H1 (cell line): ENCODE results near the gene PLCL1. TPM values are rescaled to one million over a fixed set of nuclear protein-coding genes. Genes with fewer than 3 reads are reported as not detected.

Source experiments
- CTCF ChIA-PET: fragments of 300-600 bp; sonication (Branson Sonifier 250); formaldehyde crosslinking; loops from one replicate; lab custom pipeline; 2021; ENCODE audit not compliant: partially characterized antibody; lab: Charles Lee
- POLR2A ChIA-PET: fragments of 300-600 bp; sonication (Branson Sonifier 250); formaldehyde crosslinking; loops from one replicate; lab custom pipeline; 2021; ENCODE audit warnings: inconsistent platforms; ENCODE audit not compliant: partially characterized antibody; lab: Charles Lee
- DNase-seq, 2 experiments: peaks; one replicate each; pipeline versions ENCODE4 v3.0.0 to v3.0.0-alpha.2; 2010 to 2022; ENCODE audit warnings: low spot score in 2 of 2, low read depth in 1 of 2, mixed read lengths in 1 of 2
- FAIRE-seq: peaks from 2 replicates; lab custom pipeline; 2011; peaks lifted over from hg19 to GRCh38; lab: Jason Lieb, UNC
- H2AFZ ChIP-seq: 2 replicates; pipeline ENCODE4 v1.8.1; 2012; ENCODE audit warnings: low read length, inconsistent platforms
- H2AK5ac ChIP-seq: 2 replicates; pipeline ENCODE4 v1.6.1; 2013; ENCODE audit warnings: low read depth, low read length
- H2BK120ac ChIP-seq: replicated peaks from 2 replicates; pipeline ENCODE3; 2013; ENCODE audit warnings: low read depth, low read length, inconsistent platforms
- H2BK12ac ChIP-seq: 2 replicates; pipeline ENCODE4 v1.6.1; 2013; ENCODE audit warnings: low read depth, low read length
- H2BK15ac ChIP-seq: 2 replicates; pipeline ENCODE4 v1.6.1; 2013; ENCODE audit warnings: low read length
- H2BK20ac ChIP-seq: 2 replicates; pipeline ENCODE4 v1.6.1; 2013; ENCODE audit warnings: low read length
- H2BK5ac ChIP-seq: 2 replicates; pipeline ENCODE4 v1.6.1; 2013; ENCODE audit warnings: low read depth, low read length
- H3K14ac ChIP-seq: 2 replicates; pipeline ENCODE4 v1.6.1; 2013; ENCODE audit warnings: inconsistent platforms; ENCODE audit not compliant: insufficient read length
- H3K18ac ChIP-seq: 2 replicates; pipeline ENCODE4 v1.6.1; 2013; ENCODE audit warnings: low read length; ENCODE audit errors: extremely low read depth
- H3K23ac ChIP-seq: 2 replicates; pipeline ENCODE4 v1.6.1; 2013; ENCODE audit warnings: inconsistent platforms; ENCODE audit not compliant: insufficient read length
- H3K23me2 ChIP-seq: 2 replicates; pipeline ENCODE4 v1.6.1; 2013; ENCODE audit warnings: low read depth, low read length
- H3K27ac ChIP-seq: 2 replicates; pipeline ENCODE4 v1.6.1; 2011; ENCODE audit warnings: low read depth, low read length, inconsistent platforms
- H3K27me3 ChIP-seq, 4 experiments: replicated peaks in 1 of 4; 1 replicate in 1 of 4; 2 replicates in 3 of 4; pipeline versions ENCODE4 v1.6.1 to v1.8.1; 2011 to 2013; ENCODE audit warnings: low read length in 3 of 4, mild to moderate bottlenecking in 3 of 4, inconsistent platforms in 2 of 4, mixed read lengths in 2 of 4, moderate library complexity in 1 of 4; ENCODE audit not compliant: control insufficient read depth in 3 of 4, insufficient read depth in 3 of 4; ENCODE audit errors: extremely low read depth in 1 of 4
- H3K36me3 ChIP-seq, 4 experiments: 2 replicates each; pipeline versions ENCODE4 v1.6.1 to v1.8.1; 2011 to 2013; ENCODE audit warnings: mild to moderate bottlenecking in 4 of 4, low read length in 3 of 4, moderate library complexity in 2 of 4, control low read depth in 1 of 4, inconsistent platforms in 1 of 4; ENCODE audit not compliant: insufficient read depth in 4 of 4, control insufficient read depth in 2 of 4
- H3K4ac ChIP-seq: replicated peaks from 2 replicates; pipeline ENCODE3; 2013; ENCODE audit warnings: low read length, low read depth, mixed read lengths, inconsistent platforms; ENCODE audit not compliant: insufficient read length
- H3K4me1 ChIP-seq, 4 experiments: replicated peaks in 1 of 4; 1 replicate in 1 of 4; 2 replicates in 3 of 4; pipeline versions ENCODE4 v1.6.1 to v1.8.1; 2011 to 2013; ENCODE audit warnings: low read length in 3 of 4, inconsistent platforms in 2 of 4, mixed read lengths in 1 of 4; ENCODE audit not compliant: insufficient read depth in 4 of 4, control insufficient read depth in 3 of 4
- H3K4me2 ChIP-seq, 2 experiments: 2 replicates each; pipeline versions ENCODE4 v1.6.1 to v1.8.1; 2011 to 2013; ENCODE audit warnings: low read depth in 2 of 2, low read length in 2 of 2, control low read depth in 1 of 2, inconsistent platforms in 1 of 2, mild to moderate bottlenecking in 1 of 2; ENCODE audit not compliant: insufficient read depth in 1 of 2
- H3K4me3 ChIP-seq, 4 experiments: fragments of 200-600, 300-600 bp in 1 of 4; sonication (generic), shearing (Covaris generic), sonication (Bioruptor Twin) in 1 of 4; 2 replicates each; pipeline versions ENCODE4 v1.5.1 to v1.8.1; 2011 to 2016; ENCODE audit warnings: low read length in 4 of 4, low read depth in 3 of 4, control low read depth in 2 of 4, inconsistent platforms in 2 of 4, mild to moderate bottlenecking in 2 of 4, mixed read lengths in 1 of 4, moderate library complexity in 1 of 4; ENCODE audit not compliant: insufficient read depth in 2 of 4; ENCODE audit errors: extremely low read depth in 1 of 4
- H3K56ac ChIP-seq: replicated peaks from 2 replicates; pipeline ENCODE3; 2013; ENCODE audit warnings: low read depth, mild to moderate bottlenecking, mixed read lengths, low read length, inconsistent platforms; ENCODE audit not compliant: insufficient read length
- H3K79me1 ChIP-seq: 2 replicates; pipeline ENCODE4 v1.6.1; 2013; ENCODE audit warnings: low read depth, low read length, control low read depth
- H3K79me2 ChIP-seq, 2 experiments: 2 replicates each; pipeline versions ENCODE4 v1.6.1 to v1.8.1; 2012 to 2013; ENCODE audit warnings: low read length in 2 of 2, mild to moderate bottlenecking in 2 of 2, inconsistent platforms in 1 of 2; ENCODE audit not compliant: insufficient read depth in 2 of 2, control insufficient read depth in 1 of 2
- H3K9ac ChIP-seq, 4 experiments: replicated peaks in 1 of 4; 1 replicate in 1 of 4; 2 replicates in 3 of 4; pipeline versions ENCODE4 v1.6.1 to v1.8.1; 2011 to 2013; ENCODE audit warnings: low read depth in 3 of 4, low read length in 3 of 4, control low read depth in 2 of 4, mild to moderate bottlenecking in 2 of 4, moderate library complexity in 2 of 4, inconsistent platforms in 1 of 4; ENCODE audit errors: extremely low read depth in 1 of 4
- H3K9me3 ChIP-seq, 2 experiments: 2 replicates each; pipeline versions ENCODE4 v1.6.1 to v1.8.1; 2012 to 2013; ENCODE audit warnings: mild to moderate bottlenecking in 2 of 2, moderate library complexity in 2 of 2, control low read depth in 1 of 2, inconsistent platforms in 1 of 2, low read depth in 1 of 2, low read length in 1 of 2, mixed read lengths in 1 of 2; ENCODE audit not compliant: insufficient read depth in 2 of 2
- H4K20me1 ChIP-seq, 2 experiments: replicated peaks in 1 of 2; 2 replicates each; pipeline versions ENCODE3 to v1.8.1; 2011 to 2013; ENCODE audit warnings: inconsistent platforms in 2 of 2, low read length in 2 of 2, mild to moderate bottlenecking in 1 of 2; ENCODE audit not compliant: insufficient read depth in 2 of 2, control insufficient read depth in 1 of 2
- H4K5ac ChIP-seq: 2 replicates; pipeline ENCODE4 v1.6.1; 2013; ENCODE audit warnings: low read length, low read depth, mixed read lengths, inconsistent platforms; ENCODE audit not compliant: insufficient read length
- H4K8ac ChIP-seq: 2 replicates; pipeline ENCODE4 v1.8.0; 2013; ENCODE audit warnings: mild to moderate bottlenecking, moderate library complexity, low read length, inconsistent platforms; ENCODE audit not compliant: insufficient read depth; ENCODE audit errors: extremely low read depth
- H4K91ac ChIP-seq: replicated peaks from 2 replicates; pipeline ENCODE3; 2013; ENCODE audit warnings: low read length, mixed read lengths, inconsistent platforms; ENCODE audit not compliant: insufficient read length
- CBX5 ChIP-seq: fragments of 300-800, 300-1000 bp; sonication (generic); IDR thresholded peaks from 2 replicates; pipeline ENCODE4 v1.7.1; 2016; ENCODE audit warnings: antibody characterized with exemption, low read length, low read depth
- CHD1 ChIP-seq: IDR thresholded peaks from 2 replicates; pipeline ENCODE4 v1.6.1; 2012; ENCODE audit warnings: low read depth, low read length, improper control_type of control experiment
- EGR1 ChIP-seq: IDR thresholded peaks from 2 replicates; pipeline ENCODE4 v1.6.1; 2011; ENCODE audit warnings: low read depth, low read length, borderline replicate concordance
- EP300 ChIP-seq, 2 experiments: IDR thresholded peaks; 1 replicate in 1 of 2; 2 replicates in 1 of 2; pipeline ENCODE4 v1.6.1; 2011 to 2012; ENCODE audit warnings: low read depth in 2 of 2, low read length in 2 of 2, mild to moderate bottlenecking in 2 of 2, borderline replicate concordance in 1 of 2, inconsistent platforms in 1 of 2, moderate library complexity in 1 of 2
- EZH2 ChIP-seq: fragments of 200-600 bp; sonication (generic); IDR thresholded peaks from 2 replicates; pipeline ENCODE4 v1.7.1; 2012; ENCODE audit warnings: low read depth, mild to moderate bottlenecking, moderate library complexity, low read length, inconsistent platforms; ENCODE audit not compliant: severe bottlenecking
- HDAC6 ChIP-seq: IDR thresholded peaks from one replicate; pipeline ENCODE4 v1.7.1; 2012; ENCODE audit warnings: low read depth, mild to moderate bottlenecking, inconsistent platforms, low read length, moderate library complexity
- JUN ChIP-seq: IDR thresholded peaks from 2 replicates; pipeline ENCODE4 v1.6.1; 2011; ENCODE audit warnings: low read depth, mild to moderate bottlenecking, improper control_type of control experiment, low read length
- KDM5A ChIP-seq: fragments of 200-600 bp; IDR thresholded peaks from 2 replicates; pipeline ENCODE4 v1.7.1; 2012; ENCODE audit warnings: mild to moderate bottlenecking, low read length, inconsistent platforms, mixed read lengths
- TBP ChIP-seq: IDR thresholded peaks from 2 replicates; pipeline ENCODE4 v1.6.1; 2011; ENCODE audit warnings: low read depth, low read length, improper control_type of control experiment
- TCF12 ChIP-seq: IDR thresholded peaks from 2 replicates; pipeline ENCODE4 v1.6.1; 2011; ENCODE audit warnings: low read depth, mild to moderate bottlenecking, low read length
- YY1 ChIP-seq: IDR thresholded peaks from 2 replicates; pipeline ENCODE4 v1.6.1; 2011; ENCODE audit warnings: low read depth, mild to moderate bottlenecking, low read length
- WGBS, 2 experiments: shearing (Covaris generic) in 1 of 2; methylation state at CpG; one replicate each; pipeline versions ENCODE4 v1.1.6 to v1.1.7; 2013 to 2015; ENCODE audit warnings: low lambda C conversion rate in 2 of 2, mixed read lengths in 2 of 2, inconsistent platforms in 1 of 2, low coverage in 1 of 2, missing lambda C conversion rate in 1 of 2; ENCODE audit not compliant: insufficient replicate concordance in 2 of 2, insufficient coverage in 1 of 2, insufficient read length in 1 of 2; ENCODE audit errors: extremely low coverage in 1 of 2, missing lambda C conversion rate in 1 of 2; 5-methylcytosine and 5-hydroxymethylcytosine counted together
- polyA plus RNA-seq, 7 experiments: library from polyadenylated mRNA; depleted of rRNA in 3 of 7; stranded (reverse) in 5 of 7; unstranded in 2 of 7; fragments of >200 nt in 5 of 7; fragments of 200-250 nt in 2 of 7; gene quantifications; 1 replicate in 5 of 7; 2 replicates in 1 of 7; 4 replicates in 1 of 7; pipeline versions ENCODE4 v1.2.1 to v1.2.3, GENCODE V29; 2011 to 2013; ENCODE audit warnings: missing spikeins in 2 of 7, mixed read lengths in 2 of 7
- total RNA-seq: library from RNA; stranded (reverse); fragmentation: NEBNext Ultra II Directional; extraction: Animal tissue kit (Norgen Biotek cat#: 25700); gene quantifications from 2 replicates; pipeline ENCODE4 v1.2.1, GENCODE V29; 2021
- TF ChIP-seq, protein P1 (sequence below): IDR thresholded peaks from 2 replicates; pipeline ENCODE4 v1.6.1; 2012; ENCODE audit warnings: inconsistent platforms

Gene PLCL1
- total and polyA plus RNA-seq, 2 of the 8 experiments (the other 6 are each of a cell fraction or from before 2014, with no cell fraction given): not detected

DNA sequence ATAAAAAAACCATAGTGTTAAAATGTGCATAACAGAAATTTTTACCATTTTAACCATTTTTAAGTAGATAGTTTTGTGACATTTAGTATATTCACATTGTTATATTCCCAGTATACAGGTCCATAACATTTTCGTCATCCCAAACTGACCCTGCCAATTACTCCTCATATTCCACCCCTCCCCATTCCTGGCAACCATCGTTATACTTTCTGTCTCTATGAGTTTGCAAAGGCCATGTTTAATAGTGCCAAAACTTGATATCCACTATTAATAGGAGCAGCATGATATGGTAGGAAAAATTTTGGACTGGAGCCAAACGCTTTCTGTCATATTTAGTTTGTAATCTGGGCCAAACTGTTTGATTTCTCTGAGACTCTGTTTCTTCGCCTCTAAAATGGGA lies 30.9 kb downstream of the PLCL1 start:
- Histone ChIP-seq H2BK15ac (no peak overlapping the region), H2BK12ac (no peak overlapping the region), H3K23me2 (no peaks in the 10 kb centered on the region), H2BK5ac (no peak overlapping the region), H4K5ac (no peak overlapping the region), H3K36me3 (no peaks in the 10 kb centered on the region), H3K9ac (no peak overlapping the region), H3K79me1 (no peaks in the 10 kb centered on the region), H4K8ac (no peak overlapping the region), H3K4ac (no peak overlapping the region), H3K79me2 (no peaks in the 10 kb centered on the region), H3K18ac (no peak overlapping the region), H3K9me3 (no peaks in the 10 kb centered on the region), H3K4me1 (no peaks in the 10 kb centered on the region), H3K4me2 (no peak overlapping the region), H2BK20ac (no peak overlapping the region), H2BK120ac (no peak overlapping the region), H4K91ac (no peak overlapping the region), H3K4me3 (no peak overlapping the region), H4K20me1 (no peaks in the 10 kb centered on the region), H3K27me3 (no peaks in the 10 kb centered on the region), H3K23ac (no peak overlapping the region), H3K14ac (no peak overlapping the region), H3K27ac (no peak overlapping the region), H2AK5ac (no peak overlapping the region), H2AFZ (no peak overlapping the region), H3K56ac (no peak overlapping the region)
- ChIA-PET CTCF (interaction anchor here (1.5 kb wide), 1 partner anchor 22 kb away, joined by 3 read pairs; no protein-coding TSS in a partner anchor), POLR2A (no interaction called here)
- FAIRE-seq (no peak), DNase-seq (no peak)
- no peak for TF ChIP-seq HDAC6
- no peak for TF ChIP-seq TCF12
- no peak for TF ChIP-seq TBP
- TF ChIP-seq EZH2: no peak
- TF ChIP-seq JUN: no peak
- TF ChIP-seq YY1: no peak
- TF ChIP-seq EGR1: no peak
- no peak for TF ChIP-seq KDM5A
- TF ChIP-seq CHD1: no peak
- TF ChIP-seq CBX5: no peak
- TF ChIP-seq, protein P1, sequence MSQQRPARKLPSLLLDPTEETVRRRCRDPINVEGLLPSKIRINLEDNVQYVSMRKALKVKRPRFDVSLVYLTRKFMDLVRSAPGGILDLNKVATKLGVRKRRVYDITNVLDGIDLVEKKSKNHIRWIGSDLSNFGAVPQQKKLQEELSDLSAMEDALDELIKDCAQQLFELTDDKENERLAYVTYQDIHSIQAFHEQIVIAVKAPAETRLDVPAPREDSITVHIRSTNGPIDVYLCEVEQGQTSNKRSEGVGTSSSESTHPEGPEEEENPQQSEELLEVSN: no peak
- no peak for TF ChIP-seq EP300 (IDR thresholded peaks at IDR 0.05; ENCODE audit: borderline replicate concordance in 1 of 2, low read depth in 2 of 2, low read length in 2 of 2)
- 65% methylated on average over 4 of the region's 4 CpGs; no CpG with 5 or more reads in 1 of the 2 experiments for WGBS, 2 experiments
